Heart left ventricle (tissue), 13 donors: ENCODE results near the gene MYOZ3.

Experiments
- POLR2A ChIP-seq, 2 donors: fragments of 450-650 bp; IDR thresholded peaks; one replicate each; pipeline ENCODE4 v1.6.1; 2017; ENCODE audit warnings: antibody characterized with exemption in 2 of 2, mild to moderate bottlenecking in 2 of 2, moderate library complexity in 2 of 2
- TF ChIP-seq, protein P1 (sequence below), 12 donors: fragments of 200-600 bp; sonication (generic) in 4 of 12; IDR thresholded peaks; one replicate each; pipeline versions ENCODE4 v1.5.0 to v1.8.0; 2018 to 2022; ENCODE audit warnings: antibody characterized with exemption in 12 of 12, mild to moderate bottlenecking in 5 of 12
- donor health status: ischemic (EF 13 %, LVEDD 7.1; RV severe dilation, severe dysfunction).
- donor health status: DM: no; HTN: yes; CAD: no.
- donor health status: DM: no; HTN: no; CAD: no.
- donor health status: ischemic (EF 25% LVEDD 6.9; RV normal size, moderate dysfunction).
- donor health status: ischemic (EF 25% LVEDD 5.7; RV mildly dilated, moderate dysfunction).
- donor health status: ischemic (EF 35%, LVEDD 5.7; RV mildly dilated, moderate dysfunction).
- donor health status: nonischemic (EF 11% LVEDD 7.7; RV severe dilation, severe dysfunction).
- donor health status: DM: yes; HTN: yes; CAD: no.
- donor health status: PGD.
- donor health status: ischemic (EF 29% LVEDD 5.4; RV normal size, mild dysfunction).
- donor health status: nonischemic (EF 23%, LVEDD 6.1; RV moderate dilation, normal function).

DNA sequence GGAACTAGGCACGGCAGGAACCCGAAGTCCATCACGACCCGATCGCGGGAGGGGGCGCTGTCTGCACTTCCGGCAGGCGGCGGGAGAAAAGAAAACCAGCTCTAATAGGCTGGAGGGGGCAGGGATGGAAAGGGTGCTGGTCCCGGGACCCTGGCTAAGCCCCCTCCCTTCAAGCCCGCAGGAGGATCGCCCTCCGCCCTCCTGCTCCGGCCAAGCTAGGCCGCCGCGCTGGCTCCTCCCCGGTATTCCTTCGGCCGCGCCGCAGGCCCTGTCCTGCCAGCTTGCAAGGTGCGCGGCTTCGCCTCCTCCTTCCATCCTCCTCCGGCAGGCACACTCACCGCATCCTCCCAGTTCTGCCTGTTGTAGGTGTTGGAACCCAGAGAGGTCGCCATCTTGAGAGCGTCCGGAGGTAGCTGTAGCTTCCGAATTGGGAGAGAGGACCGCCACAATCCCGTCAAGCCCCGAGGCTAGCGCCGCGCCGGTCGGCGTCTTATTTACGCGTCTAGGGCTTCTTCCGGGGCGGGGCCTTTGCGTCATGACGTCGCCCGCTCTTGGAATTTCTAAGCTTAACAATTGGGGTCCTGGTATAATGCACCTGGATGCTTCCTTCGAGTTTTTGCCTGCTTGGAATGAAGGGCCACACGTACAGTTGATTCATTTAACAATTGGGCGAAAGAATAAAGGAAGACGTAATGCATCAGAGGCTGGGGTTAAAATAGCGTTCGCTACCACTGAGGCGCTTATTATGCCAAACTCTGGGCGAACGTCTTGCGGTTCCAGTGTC is 39.7 kb downstream of the MYOZ3 start, which contains the start of gene RBM22:
- TF ChIP-seq, protein P1, sequence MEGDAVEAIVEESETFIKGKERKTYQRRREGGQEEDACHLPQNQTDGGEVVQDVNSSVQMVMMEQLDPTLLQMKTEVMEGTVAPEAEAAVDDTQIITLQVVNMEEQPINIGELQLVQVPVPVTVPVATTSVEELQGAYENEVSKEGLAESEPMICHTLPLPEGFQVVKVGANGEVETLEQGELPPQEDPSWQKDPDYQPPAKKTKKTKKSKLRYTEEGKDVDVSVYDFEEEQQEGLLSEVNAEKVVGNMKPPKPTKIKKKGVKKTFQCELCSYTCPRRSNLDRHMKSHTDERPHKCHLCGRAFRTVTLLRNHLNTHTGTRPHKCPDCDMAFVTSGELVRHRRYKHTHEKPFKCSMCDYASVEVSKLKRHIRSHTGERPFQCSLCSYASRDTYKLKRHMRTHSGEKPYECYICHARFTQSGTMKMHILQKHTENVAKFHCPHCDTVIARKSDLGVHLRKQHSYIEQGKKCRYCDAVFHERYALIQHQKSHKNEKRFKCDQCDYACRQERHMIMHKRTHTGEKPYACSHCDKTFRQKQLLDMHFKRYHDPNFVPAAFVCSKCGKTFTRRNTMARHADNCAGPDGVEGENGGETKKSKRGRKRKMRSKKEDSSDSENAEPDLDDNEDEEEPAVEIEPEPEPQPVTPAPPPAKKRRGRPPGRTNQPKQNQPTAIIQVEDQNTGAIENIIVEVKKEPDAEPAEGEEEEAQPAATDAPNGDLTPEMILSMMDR (IDR thresholded peaks at IDR 0.05): peak; percentile 43 to 81 (median 62)
- peak in 1 of 2 donors; percentile 87 for TF ChIP-seq POLR2A (IDR thresholded peaks at IDR 0.05)
